K562 (cell line): ENCODE measurements around the gene MPRIP. TPM values are rescaled to one million over a fixed set of nuclear protein-coding genes. Genes with fewer than 3 reads are reported as not detected.

Experiments
- ATAC-seq: fragments of 200-7000 bp; cut with Tn5 transposase; 3 replicates; pipeline ENCODE4 v1.9.1; 2020; ENCODE audit warnings: moderate library complexity
- BruUV-seq: library from RNA; stranded (reverse); fragments of 400-500 nt; replicated peaks from 2 replicates; lab custom pipeline; 2021; lab: Mats Ljungman, UMichigan
- CTCF ChIA-PET: fragments of 300-600 bp; formaldehyde crosslinking; extraction: SDS; loops from one replicate; lab custom pipeline; 2021; ENCODE audit warnings: low intra/inter-chr PET ratio; lab: Yijun Ruan, JAX
- POLR2A ChIA-PET: fragments of 300-600, 350-650 bp; sonication (Branson Sonifier 250); formaldehyde crosslinking; extraction: SDS; loops from one replicate; lab custom pipeline; 2021; ENCODE audit warnings: antibody characterized with exemption, inconsistent platforms; lab: Yijun Ruan, JAX
- DNase-seq, 4 experiments: peaks; one replicate each; pipeline versions ENCODE4 v3.0.0 to v3.0.0-alpha.2; 2011 to 2018; ENCODE audit warnings: low spot score in 3 of 4, mixed read lengths in 3 of 4; ENCODE audit errors: extremely low read depth in 1 of 4
- FAIRE-seq: peaks from 2 replicates; lab custom pipeline; 2011; peaks lifted over from hg19 to GRCh38; lab: Jason Lieb, UNC
- H2AFZ ChIP-seq: 2 replicates; pipeline ENCODE4 v1.6.0; 2011; ENCODE audit warnings: low read depth, low read length, control low read depth, inconsistent platforms
- H3K27ac ChIP-seq: fragments of 200-600 bp; 3 replicates; pipeline ENCODE4 v1.8.0; 2011; ENCODE audit warnings: low read depth, mild to moderate bottlenecking, control low read depth, inconsistent platforms, low read length, moderate library complexity, mixed read lengths; ENCODE audit errors: extremely low read depth
- H3K27me3 ChIP-seq, 2 experiments: fragments of 300-600 bp in 1 of 2; 2 replicates in 1 of 2; 3 replicates in 1 of 2; pipeline versions ENCODE4 v1.6.0 to v1.8.0; 2011; ENCODE audit warnings: inconsistent platforms in 2 of 2, low read length in 2 of 2, mild to moderate bottlenecking in 1 of 2, mixed read lengths in 1 of 2, moderate library complexity in 1 of 2; ENCODE audit not compliant: control insufficient read depth in 2 of 2, insufficient read depth in 2 of 2
- H3K36me3 ChIP-seq: fragments of 300-600 bp; 3 replicates; pipeline ENCODE4 v1.8.0; 2011; ENCODE audit warnings: mild to moderate bottlenecking, low read length, inconsistent platforms; ENCODE audit not compliant: control insufficient read depth, insufficient read depth
- H3K4me1 ChIP-seq, 2 experiments: fragments of 200-600 bp in 1 of 2; replicated peaks in 1 of 2; 2 replicates in 1 of 2; 3 replicates in 1 of 2; pipeline versions ENCODE4 v1.5.1 to v1.8.0; 2011; ENCODE audit warnings: inconsistent platforms in 2 of 2, low read length in 2 of 2, mild to moderate bottlenecking in 1 of 2, mixed read lengths in 1 of 2, moderate library complexity in 1 of 2; ENCODE audit not compliant: control insufficient read depth in 2 of 2, insufficient read depth in 2 of 2
- H3K4me2 ChIP-seq: 2 replicates; pipeline ENCODE4 v1.6.1; 2011; ENCODE audit warnings: low read length, control low read depth, inconsistent platforms, mixed read lengths; ENCODE audit not compliant: insufficient read depth
- H3K4me3 ChIP-seq: fragments of 200-600 bp; sonication (generic), shearing (Covaris generic); 2 replicates; pipeline ENCODE4 v1.5.1; 2016; ENCODE audit warnings: control low read depth, inconsistent platforms
- H3K79me2 ChIP-seq: fragments of 200-600 bp; 3 replicates; pipeline ENCODE4 v1.8.0; 2011; ENCODE audit warnings: low read length, inconsistent platforms; ENCODE audit not compliant: control insufficient read depth, insufficient read depth
- H3K9ac ChIP-seq, 2 experiments: 2 replicates each; pipeline versions ENCODE4 v1.6.0 to v1.6.1; 2011; ENCODE audit warnings: low read depth in 2 of 2, low read length in 2 of 2, control low read depth in 1 of 2, inconsistent platforms in 1 of 2, mild to moderate bottlenecking in 1 of 2, mixed read lengths in 1 of 2; ENCODE audit not compliant: insufficient read depth in 1 of 2
- H3K9me1 ChIP-seq: one replicate; pipeline ENCODE4 v1.6.0; 2011; ENCODE audit warnings: inconsistent platforms, mild to moderate bottlenecking, low read length, moderate library complexity; ENCODE audit not compliant: control insufficient read depth, insufficient read depth
- H3K9me3 ChIP-seq: replicated peaks from 2 replicates; pipeline ENCODE4 v1.5.1; 2011; ENCODE audit warnings: low read depth, low read length, inconsistent platforms; ENCODE audit not compliant: control insufficient read depth, insufficient read depth
- H4K20me1 ChIP-seq: replicated peaks from 2 replicates; pipeline ENCODE4 v1.6.1; 2011; ENCODE audit warnings: low read length, inconsistent platforms, mixed read lengths; ENCODE audit not compliant: control insufficient read depth, insufficient read depth
- CSDE1 ChIP-seq, 2 experiments: fragments of 450-650 bp; IDR thresholded peaks; 2 replicates each; pipeline ENCODE4 v1.6.1; 2016; ENCODE audit warnings: mild to moderate bottlenecking in 1 of 2
- KLF1 ChIP-seq: fragments of 450-650 bp; IDR thresholded peaks from 2 replicates; pipeline ENCODE4 v1.6.1; 2016; ENCODE audit warnings: missing genetic modification characterization, missing compliant biosample characterization
- NCOR1 ChIP-seq: fragments of 450-650 bp; IDR thresholded peaks from 2 replicates; pipeline ENCODE4 v1.6.1; 2016; ENCODE audit warnings: mild to moderate bottlenecking, moderate library complexity
- TRIM24 ChIP-seq, 2 experiments: fragments of 450-650 bp; IDR thresholded peaks; 2 replicates each; pipeline ENCODE4 v1.6.1; 2016
- ZKSCAN8 ChIP-seq: fragments of 200-800 bp; sonication (Bioruptor generic); IDR thresholded peaks from 2 replicates; pipeline ENCODE4 v1.6.1; 2016; ENCODE audit warnings: missing genetic modification characterization, missing compliant biosample characterization
- ZNF444 ChIP-seq: fragments of 250-450 bp; sonication (Bioruptor Pico); IDR thresholded peaks from 2 replicates; pipeline ENCODE4 v1.4.0; 2020; ENCODE audit warnings: mild to moderate bottlenecking, moderate library complexity
- WGBS: fragments of 100-300 bp; shearing (Covaris generic); methylation state at CpG from one replicate; pipeline ENCODE4 v1.1.6; 2016; ENCODE audit warnings: low coverage, mixed read lengths; ENCODE audit not compliant: insufficient coverage; ENCODE audit errors: missing lambda C conversion rate; 5-methylcytosine and 5-hydroxymethylcytosine counted together
- in situ Hi-C: fragments of 300-500 bp; cut with MboI; formaldehyde crosslinking; loops from 4 replicates; pipeline ENCODE4 v1.15.0; 2018; ENCODE audit warnings: inconsistent platforms, mixed read lengths
- intact Hi-C: fragments of 100-400 bp; cut with micrococcal nuclease; formaldehyde crosslinking; loops from 2 replicates; pipeline ENCODE4 v1.14.2; 2022
- polyA plus RNA-seq, 8 experiments: library from polyadenylated mRNA; depleted of rRNA in 4 of 8; stranded (reverse) in 5 of 8; unstranded in 3 of 8; fragments of >200 nt; fragmentation: Nextera tagmentation in 2 of 8; fragmentation: Illumina TruSeq in 1 of 8; extraction: Ambion mirVana in 2 of 8; extraction: Trizol in 1 of 8; gene quantifications; 2 replicates each; pipeline versions ENCODE4 v1.2.1 to v1.2.3, GENCODE V29; 2011 to 2014; ENCODE audit warnings: inconsistent platforms in 1 of 8, missing spikeins in 1 of 8
- total RNA-seq, 7 experiments: library from RNA; depleted of rRNA in 6 of 7; stranded (reverse); fragments of >200 nt in 6 of 7; fragmentation: Illumina TruSeq in 2 of 7; extraction: Trizol in 2 of 7; gene quantifications; 2 replicates each; pipeline versions ENCODE4 v1.2.1 to v1.2.3, GENCODE V29; 2011 to 2021; ENCODE audit warnings: low replicate concordance in 1 of 7
- TF ChIP-seq, protein P1 (sequence below): fragments of 250-450 bp; sonication (Bioruptor Pico); IDR thresholded peaks from 2 replicates; pipeline ENCODE4 v1.5.0; 2022; ENCODE audit warnings: mild to moderate bottlenecking
- TF ChIP-seq, protein P2 (sequence below): fragments of 250-450 bp; sonication (Bioruptor Pico); IDR thresholded peaks from 2 replicates; pipeline ENCODE4 v1.5.0; 2021; ENCODE audit warnings: mild to moderate bottlenecking, borderline replicate concordance
- TF ChIP-seq, protein P3 (sequence below): fragments of 250-450 bp; sonication (Bioruptor Pico); IDR thresholded peaks from 2 replicates; pipeline ENCODE4 v1.4.0; 2020; ENCODE audit warnings: mild to moderate bottlenecking
- TF ChIP-seq, protein P4 (sequence below): sonication (generic); formaldehyde crosslinking; IDR thresholded peaks from 2 replicates; pipeline ENCODE4 v1.8.0; 2022; ENCODE audit warnings: mild to moderate bottlenecking, missing genetic modification reagents, borderline replicate concordance
- TF ChIP-seq, protein P5 (sequence below): fragments of 450-650 bp; IDR thresholded peaks from 2 replicates; pipeline ENCODE4 v1.6.1; 2016; ENCODE audit warnings: mild to moderate bottlenecking

MPRIP gene
- total and polyA plus RNA-seq, 9 of the 15 experiments (the other 6 are each of a cell fraction or from before 2014, with no cell fraction given) = 10.0 to 72.6 (median 30.1) TPM

DNA sequence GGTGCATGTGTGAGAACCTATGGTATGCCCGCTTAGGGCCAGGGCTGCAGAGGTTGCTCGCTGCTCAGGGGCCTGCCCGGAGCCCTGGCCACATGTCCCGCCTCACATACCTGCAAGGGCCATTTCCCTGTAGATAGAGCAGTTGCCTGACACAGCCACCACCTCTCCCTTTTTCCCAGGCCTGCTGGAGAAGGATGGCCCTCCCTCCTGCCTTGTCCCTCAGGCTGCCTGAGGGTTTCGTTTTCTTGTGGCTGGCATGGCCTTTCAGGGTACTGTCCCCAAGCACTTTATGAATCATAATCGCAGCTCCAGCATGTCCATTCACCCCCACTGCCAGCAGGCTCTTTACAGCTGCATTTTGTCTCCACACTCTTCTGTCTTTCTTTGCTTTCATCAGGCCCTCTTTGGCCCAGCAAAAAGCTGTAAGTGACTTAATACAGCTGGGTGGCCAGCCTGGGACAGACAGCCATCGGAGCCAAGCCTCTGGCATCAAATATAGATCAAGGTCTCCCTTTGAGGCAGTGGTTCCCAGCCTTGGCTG, 65.7 kb downstream of the MPRIP start:
- Histone ChIP-seq H3K79me2 (no peaks in the 10 kb centered on the region), H3K9me1 (no peaks in the 10 kb centered on the region), H3K36me3 (no peaks in the 10 kb centered on the region), H3K4me3 (no peak overlapping the region), H4K20me1 (0 out of 2 replicates have a peak, but pooled peaks cover 9% of the 10 kb centered on the region), H3K4me2 (no peak overlapping the region), H3K9ac (no peak overlapping the region; a peak in 1 of 4 replicates), H3K4me1 (peaks cover 0 to 15% of the 10 kb centered on the region in 2 experiments; a peak in 3 of 5 replicates), H2AFZ (no peak overlapping the region), H3K27me3 (no peaks in the 10 kb centered on the region), H3K9me3 (no peaks in the 10 kb centered on the region), H3K27ac (no peak overlapping the region)
- no peak for FAIRE-seq
- in situ Hi-C loops (no loop called here), intact Hi-C loops (no loop called here)
- no peak for DNase-seq
- 71% methylated on average over 7 of the region's 7 CpGs for WGBS
- ChIA-PET POLR2A (interaction anchor here (0.8 kb wide), 1 partner anchor 12 kb away, joined by 3 read pairs; no protein-coding TSS in a partner anchor), CTCF (no interaction called here)
- no peak for ATAC-seq
- no TSS peak for BruUV-seq
- TF ChIP-seq NCOR1 (no peak), CSDE1 (IDR thresholded peaks at IDR 0.05) (no peak), ZNF444 (no peak), ZKSCAN8 (CRISPR knock-in tag) (no peak), TRIM24 (IDR thresholded peaks at IDR 0.05) (no peak), KLF1 (tag) (no peak)
- TF ChIP-seq, protein P1, sequence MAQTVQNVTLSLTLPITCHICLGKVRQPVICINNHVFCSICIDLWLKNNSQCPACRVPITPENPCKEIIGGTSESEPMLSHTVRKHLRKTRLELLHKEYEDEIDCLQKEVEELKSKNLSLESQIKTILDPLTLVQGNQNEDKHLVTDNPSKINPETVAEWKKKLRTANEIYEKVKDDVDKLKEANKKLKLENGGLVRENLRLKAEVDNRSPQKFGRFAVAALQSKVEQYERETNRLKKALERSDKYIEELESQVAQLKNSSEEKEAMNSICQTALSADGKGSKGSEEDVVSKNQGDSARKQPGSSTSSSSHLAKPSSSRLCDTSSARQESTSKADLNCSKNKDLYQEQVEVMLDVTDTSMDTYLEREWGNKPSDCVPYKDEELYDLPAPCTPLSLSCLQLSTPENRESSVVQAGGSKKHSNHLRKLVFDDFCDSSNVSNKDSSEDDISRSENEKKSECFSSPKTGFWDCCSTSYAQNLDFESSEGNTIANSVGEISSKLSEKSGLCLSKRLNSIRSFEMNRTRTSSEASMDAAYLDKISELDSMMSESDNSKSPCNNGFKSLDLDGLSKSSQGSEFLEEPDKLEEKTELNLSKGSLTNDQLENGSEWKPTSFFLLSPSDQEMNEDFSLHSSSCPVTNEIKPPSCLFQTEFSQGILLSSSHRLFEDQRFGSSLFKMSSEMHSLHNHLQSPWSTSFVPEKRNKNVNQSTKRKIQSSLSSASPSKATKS (CRISPR knock-in tag) = no peak
- TF ChIP-seq, protein P2, sequence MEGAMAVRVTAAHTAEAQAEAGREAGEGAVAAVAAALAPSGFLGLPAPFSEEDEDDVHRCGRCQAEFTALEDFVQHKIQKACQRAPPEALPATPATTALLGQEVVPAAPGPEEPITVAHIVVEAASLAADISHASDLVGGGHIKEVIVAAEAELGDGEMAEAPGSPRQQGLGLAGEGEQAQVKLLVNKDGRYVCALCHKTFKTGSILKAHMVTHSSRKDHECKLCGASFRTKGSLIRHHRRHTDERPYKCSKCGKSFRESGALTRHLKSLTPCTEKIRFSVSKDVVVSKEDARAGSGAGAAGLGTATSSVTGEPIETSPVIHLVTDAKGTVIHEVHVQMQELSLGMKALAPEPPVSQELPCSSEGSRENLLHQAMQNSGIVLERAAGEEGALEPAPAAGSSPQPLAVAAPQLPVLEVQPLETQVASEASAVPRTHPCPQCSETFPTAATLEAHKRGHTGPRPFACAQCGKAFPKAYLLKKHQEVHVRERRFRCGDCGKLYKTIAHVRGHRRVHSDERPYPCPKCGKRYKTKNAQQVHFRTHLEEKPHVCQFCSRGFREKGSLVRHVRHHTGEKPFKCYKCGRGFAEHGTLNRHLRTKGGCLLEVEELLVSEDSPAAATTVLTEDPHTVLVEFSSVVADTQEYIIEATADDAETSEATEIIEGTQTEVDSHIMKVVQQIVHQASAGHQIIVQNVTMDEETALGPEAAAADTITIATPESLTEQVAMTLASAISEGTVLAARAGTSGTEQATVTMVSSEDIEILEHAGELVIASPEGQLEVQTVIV (CRISPR knock-in tag) = no peak
- TF ChIP-seq, protein P3, sequence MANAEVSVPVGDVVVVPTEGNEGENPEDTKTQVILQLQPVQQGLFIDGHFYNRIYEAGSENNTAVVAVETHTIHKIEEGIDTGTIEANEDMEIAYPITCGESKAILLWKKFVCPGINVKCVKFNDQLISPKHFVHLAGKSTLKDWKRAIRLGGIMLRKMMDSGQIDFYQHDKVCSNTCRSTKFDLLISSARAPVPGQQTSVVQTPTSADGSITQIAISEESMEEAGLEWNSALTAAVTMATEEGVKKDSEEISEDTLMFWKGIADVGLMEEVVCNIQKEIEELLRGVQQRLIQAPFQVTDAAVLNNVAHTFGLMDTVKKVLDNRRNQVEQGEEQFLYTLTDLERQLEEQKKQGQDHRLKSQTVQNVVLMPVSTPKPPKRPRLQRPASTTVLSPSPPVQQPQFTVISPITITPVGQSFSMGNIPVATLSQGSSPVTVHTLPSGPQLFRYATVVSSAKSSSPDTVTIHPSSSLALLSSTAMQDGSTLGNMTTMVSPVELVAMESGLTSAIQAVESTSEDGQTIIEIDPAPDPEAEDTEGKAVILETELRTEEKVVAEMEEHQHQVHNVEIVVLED (CRISPR knock-in tag) = no peak
- TF ChIP-seq, protein P4, sequence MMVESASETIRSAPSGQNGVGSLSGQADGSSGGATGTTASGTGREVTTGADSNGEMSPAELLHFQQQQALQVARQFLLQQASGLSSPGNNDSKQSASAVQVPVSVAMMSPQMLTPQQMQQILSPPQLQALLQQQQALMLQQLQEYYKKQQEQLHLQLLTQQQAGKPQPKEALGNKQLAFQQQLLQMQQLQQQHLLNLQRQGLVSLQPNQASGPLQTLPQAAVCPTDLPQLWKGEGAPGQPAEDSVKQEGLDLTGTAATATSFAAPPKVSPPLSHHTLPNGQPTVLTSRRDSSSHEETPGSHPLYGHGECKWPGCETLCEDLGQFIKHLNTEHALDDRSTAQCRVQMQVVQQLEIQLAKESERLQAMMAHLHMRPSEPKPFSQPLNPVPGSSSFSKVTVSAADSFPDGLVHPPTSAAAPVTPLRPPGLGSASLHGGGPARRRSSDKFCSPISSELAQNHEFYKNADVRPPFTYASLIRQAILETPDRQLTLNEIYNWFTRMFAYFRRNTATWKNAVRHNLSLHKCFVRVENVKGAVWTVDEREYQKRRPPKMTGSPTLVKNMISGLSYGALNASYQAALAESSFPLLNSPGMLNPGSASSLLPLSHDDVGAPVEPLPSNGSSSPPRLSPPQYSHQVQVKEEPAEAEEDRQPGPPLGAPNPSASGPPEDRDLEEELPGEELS = no peak
- TF ChIP-seq, protein P5, sequence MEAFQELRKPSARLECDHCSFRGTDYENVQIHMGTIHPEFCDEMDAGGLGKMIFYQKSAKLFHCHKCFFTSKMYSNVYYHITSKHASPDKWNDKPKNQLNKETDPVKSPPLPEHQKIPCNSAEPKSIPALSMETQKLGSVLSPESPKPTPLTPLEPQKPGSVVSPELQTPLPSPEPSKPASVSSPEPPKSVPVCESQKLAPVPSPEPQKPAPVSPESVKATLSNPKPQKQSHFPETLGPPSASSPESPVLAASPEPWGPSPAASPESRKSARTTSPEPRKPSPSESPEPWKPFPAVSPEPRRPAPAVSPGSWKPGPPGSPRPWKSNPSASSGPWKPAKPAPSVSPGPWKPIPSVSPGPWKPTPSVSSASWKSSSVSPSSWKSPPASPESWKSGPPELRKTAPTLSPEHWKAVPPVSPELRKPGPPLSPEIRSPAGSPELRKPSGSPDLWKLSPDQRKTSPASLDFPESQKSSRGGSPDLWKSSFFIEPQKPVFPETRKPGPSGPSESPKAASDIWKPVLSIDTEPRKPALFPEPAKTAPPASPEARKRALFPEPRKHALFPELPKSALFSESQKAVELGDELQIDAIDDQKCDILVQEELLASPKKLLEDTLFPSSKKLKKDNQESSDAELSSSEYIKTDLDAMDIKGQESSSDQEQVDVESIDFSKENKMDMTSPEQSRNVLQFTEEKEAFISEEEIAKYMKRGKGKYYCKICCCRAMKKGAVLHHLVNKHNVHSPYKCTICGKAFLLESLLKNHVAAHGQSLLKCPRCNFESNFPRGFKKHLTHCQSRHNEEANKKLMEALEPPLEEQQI = no peak
